ENCODE measurements around the gene LAMA2. TPM values are rescaled to one million over a fixed set of nuclear protein-coding genes. Genes with fewer than 3 reads are reported as not detected.

The LAMA2 gene
- total and polyA plus RNA-seq, 2 experiments from 2014 or later, result 11.1 to 57.5 TPM

GRCh38 chr6:129113637-129114036 is 230.7 kb downstream of the LAMA2 start:
- H3K4me2 ChIP-seq, result no peak overlapping the region
- H3K4me1 ChIP-seq (ENCODE audit: insufficient read depth), result peaks cover 9% of the 10 kb centered on the region
- TF ChIP-seq EZH2phosphoT487 (IDR thresholded peaks at IDR 0.05; ENCODE audit: low read depth, severe bottlenecking, unreplicated experiment) (no peak), CTCF (IDR thresholded peaks at IDR 0.05; ENCODE audit: poor library complexity) (no peak), EZH2 (IDR thresholded peaks at IDR 0.05; ENCODE audit: borderline replicate concordance) (no peak)
- no peak overlapping the region for H3K4me3 ChIP-seq
- no peak overlapping the region for H3K27ac ChIP-seq
- WGBS (ENCODE audit: low lambda C conversion rate, missing lambda C conversion rate), result 78% methylated on average over 1 of the region's 1 CpG
- no peaks in the 10 kb centered on the region for H3K9me2 ChIP-seq (replicated peaks; ENCODE audit: insufficient read depth)
- H3K9me3 ChIP-seq (ENCODE audit: low read depth), result no peaks in the 10 kb centered on the region
- no peaks in the 10 kb centered on the region for H3K27me3 ChIP-seq
- DNase-seq (ENCODE audit: low spot score), result no peak
- H3K36me3 ChIP-seq (replicated peaks; ENCODE audit: insufficient read depth, low read depth), result no peaks in the 10 kb centered on the region
- no peaks in the 10 kb centered on the region for H3K79me2 ChIP-seq
- no peak overlapping the region for H2AFZ ChIP-seq
- H4K20me1 ChIP-seq (ENCODE audit: insufficient read depth, poor library complexity, severe bottlenecking), result no peaks in the 10 kb centered on the region

GRCh38 chr6:129114636-129115391 is 231.9 kb downstream of the LAMA2 start:
- Histone ChIP-seq H3K79me2 (no peaks in the 10 kb centered on the region), H3K27me3 (no peaks in the 10 kb centered on the region), H3K4me1 (ENCODE audit: insufficient read depth) (peaks cover 9% of the 10 kb centered on the region), H3K4me2 (no peak overlapping the region), H2AFZ (no peak overlapping the region), H4K20me1 (ENCODE audit: insufficient read depth, poor library complexity, severe bottlenecking) (no peaks in the 10 kb centered on the region), H3K9me2 (replicated peaks; ENCODE audit: insufficient read depth) (no peaks in the 10 kb centered on the region), H3K4me3 (no peak overlapping the region), H3K27ac (no peak overlapping the region), H3K36me3 (replicated peaks; ENCODE audit: insufficient read depth, low read depth) (no peaks in the 10 kb centered on the region), H3K9me3 (ENCODE audit: low read depth) (no peaks in the 10 kb centered on the region)
- WGBS (ENCODE audit: low lambda C conversion rate, missing lambda C conversion rate), result 79% methylated on average over 5 of the region's 5 CpGs
- no peak for TF ChIP-seq CTCF (IDR thresholded peaks at IDR 0.05; ENCODE audit: poor library complexity)
- no peak for TF ChIP-seq EZH2phosphoT487 (IDR thresholded peaks at IDR 0.05; ENCODE audit: low read depth, severe bottlenecking, unreplicated experiment)
- TF ChIP-seq EZH2 (IDR thresholded peaks at IDR 0.05; ENCODE audit: borderline replicate concordance), result no peak
- DNase-seq (ENCODE audit: low spot score), result no peak

GRCh38 chr6:129115471-129115870 is 232.5 kb downstream of the LAMA2 start:
- Histone ChIP-seq H3K9me3 (ENCODE audit: low read depth) (no peaks in the 10 kb centered on the region), H3K27me3 (no peaks in the 10 kb centered on the region), H3K27ac (no peak overlapping the region), H3K36me3 (replicated peaks; ENCODE audit: insufficient read depth, low read depth) (no peaks in the 10 kb centered on the region), H3K4me3 (no peak overlapping the region), H3K4me1 (ENCODE audit: insufficient read depth) (peaks cover 9% of the 10 kb centered on the region), H3K4me2 (no peak overlapping the region), H3K79me2 (no peaks in the 10 kb centered on the region), H2AFZ (no peak overlapping the region), H3K9me2 (replicated peaks; ENCODE audit: insufficient read depth) (no peaks in the 10 kb centered on the region), H4K20me1 (ENCODE audit: insufficient read depth, poor library complexity, severe bottlenecking) (no peaks in the 10 kb centered on the region)
- WGBS (ENCODE audit: low lambda C conversion rate, missing lambda C conversion rate), result 80% methylated on average over 3 of the region's 3 CpGs
- TF ChIP-seq EZH2phosphoT487 (IDR thresholded peaks at IDR 0.05; ENCODE audit: low read depth, severe bottlenecking, unreplicated experiment) (no peak), CTCF (IDR thresholded peaks at IDR 0.05; ENCODE audit: poor library complexity) (no peak), EZH2 (IDR thresholded peaks at IDR 0.05; ENCODE audit: borderline replicate concordance) (no peak)
- no peak for DNase-seq (ENCODE audit: low spot score)
